Immature natural killer cell (primary cell): ENCODE measurements around the gene STYXL1. TPM values are rescaled to one million over a fixed set of nuclear protein-coding genes. Genes with fewer than 3 reads are reported as not detected.
"Not testable (repeated sequence)": the region's sequence is repeated elsewhere in the genome, so short reads cannot be mapped to it uniquely, and the experiment has no call there.

Experiments used
- DNase-seq, 3 donors: peaks; one replicate each; pipeline ENCODE4 v3.0.0; 2022; ENCODE audit warnings: mixed read lengths in 1 of 3
- H3K27ac Mint-ChIP-seq, 6 donors: one replicate each; pipeline ENCODE4 v1.8.0; 2020; ENCODE audit warnings: mixed read lengths in 6 of 6, mild to moderate bottlenecking in 5 of 6, inconsistent platforms in 4 of 6, moderate library complexity in 3 of 6
- H3K27me3 Mint-ChIP-seq, 3 donors: one replicate each; pipeline ENCODE4 v1.8.0; 2020 to 2021; ENCODE audit warnings: low read depth in 3 of 3, mild to moderate bottlenecking in 3 of 3, mixed read lengths in 3 of 3, moderate library complexity in 3 of 3, inconsistent platforms in 1 of 3
- H3K36me3 Mint-ChIP-seq, 3 donors: one replicate each; pipeline ENCODE4 v1.8.0; 2020; ENCODE audit warnings: mixed read lengths in 3 of 3, inconsistent platforms in 2 of 3, mild to moderate bottlenecking in 2 of 3
- H3K4me1 Mint-ChIP-seq, 2 donors: one replicate each; pipeline ENCODE4 v1.8.0; 2020; ENCODE audit warnings: inconsistent platforms in 2 of 2, mild to moderate bottlenecking in 2 of 2, mixed read lengths in 2 of 2, moderate library complexity in 1 of 2
- H3K4me3 Mint-ChIP-seq, 5 donors: one replicate each; pipeline ENCODE4 v1.8.0; 2020; ENCODE audit warnings: mild to moderate bottlenecking in 5 of 5, mixed read lengths in 5 of 5, inconsistent platforms in 3 of 5, moderate library complexity in 3 of 5
- H3K9me3 Mint-ChIP-seq, 6 donors: one replicate each; pipeline ENCODE4 v1.8.0; 2020; ENCODE audit warnings: mild to moderate bottlenecking in 6 of 6, mixed read lengths in 6 of 6, inconsistent platforms in 4 of 6, moderate library complexity in 3 of 6
- polyA plus RNA-seq, 3 donors: library from polyadenylated mRNA; unstranded; fragments of 300-500 nt; fragmentation: Illumina TruSeq; gene quantifications; one replicate each; pipeline ENCODE4 v1.2.3, GENCODE V29; 2021

STYXL1 gene
- polyA plus RNA-seq, 3 donors from 2014 or later = 77.7 to 102 (median 79.5) TPM

GRCh38 chr7:76037310-76037709 is 10.5 kb downstream of the STYXL1 start:
- peaks cover 0 to 3% (median 0%) of the 10 kb centered on the region in 3 donors for H3K36me3 Mint-ChIP-seq
- no peak overlapping the region for H3K4me3 Mint-ChIP-seq
- H3K4me1 Mint-ChIP-seq = peaks cover 5% of the 10 kb centered on the region in 2 donors
- no peaks in the 10 kb centered on the region for H3K9me3 Mint-ChIP-seq
- H3K27me3 Mint-ChIP-seq = peaks cover 0 to 2% (median 2%) of the 10 kb centered on the region in 3 donors
- DNase-seq = no peak
- no peak overlapping the region for H3K27ac Mint-ChIP-seq

GRCh38 chr7:76031964-76032363 is 15.8 kb downstream of the STYXL1 start:
- no peak for DNase-seq
- H3K9me3 Mint-ChIP-seq = no peaks in the 10 kb centered on the region
- H3K27me3 Mint-ChIP-seq = no peaks in the 10 kb centered on the region
- no peak overlapping the region for H3K4me3 Mint-ChIP-seq
- peaks cover 1 to 5% of the 10 kb centered on the region in 2 donors for H3K4me1 Mint-ChIP-seq
- H3K27ac Mint-ChIP-seq = no peak overlapping the region
- H3K36me3 Mint-ChIP-seq = peaks cover 3 to 9% (median 4%) of the 10 kb centered on the region in 3 donors

GRCh38 chr7:76029682-76030081 is 18.1 kb downstream of the STYXL1 start:
- H3K4me1 Mint-ChIP-seq, H3K27me3 Mint-ChIP-seq, DNase-seq, H3K27ac Mint-ChIP-seq, H3K4me3 Mint-ChIP-seq, H3K9me3 Mint-ChIP-seq: not testable (repeated sequence)
- peaks cover 3 to 14% (median 8%) of the 10 kb centered on the region in 3 donors for H3K36me3 Mint-ChIP-seq

DNA sequence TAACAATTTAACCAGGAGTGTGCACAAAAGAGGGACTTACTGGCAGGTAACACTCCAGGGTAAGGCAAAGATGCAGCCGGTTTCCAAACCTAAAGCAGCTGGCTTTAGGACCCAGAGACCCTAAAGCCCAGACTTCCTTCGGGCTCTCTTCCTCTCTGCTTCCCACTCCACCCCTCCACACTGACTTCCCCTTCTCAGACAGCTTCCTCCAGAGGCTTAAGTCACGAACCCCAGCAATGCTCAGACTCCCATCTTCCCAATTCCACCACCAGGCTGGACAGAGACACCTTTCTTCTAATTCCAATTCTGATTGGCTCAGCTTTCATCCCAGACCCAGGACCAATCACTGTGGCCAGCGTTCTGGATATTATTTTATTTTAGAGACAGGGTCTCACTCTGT is 24.8 kb downstream of the STYXL1 start:
- no peak overlapping the region for H3K4me3 Mint-ChIP-seq
- H3K4me1 Mint-ChIP-seq = peaks cover 7 to 10% of the 10 kb centered on the region in 2 donors
- no peaks in the 10 kb centered on the region for H3K27me3 Mint-ChIP-seq
- H3K36me3 Mint-ChIP-seq = peaks cover 13 to 31% (median 17%) of the 10 kb centered on the region in 3 donors
- no peaks in the 10 kb centered on the region for H3K9me3 Mint-ChIP-seq
- peak overlapping the region in 2 of 6 donors; percentile 38 to 72 for H3K27ac Mint-ChIP-seq
- DNase-seq = no peak

DNA sequence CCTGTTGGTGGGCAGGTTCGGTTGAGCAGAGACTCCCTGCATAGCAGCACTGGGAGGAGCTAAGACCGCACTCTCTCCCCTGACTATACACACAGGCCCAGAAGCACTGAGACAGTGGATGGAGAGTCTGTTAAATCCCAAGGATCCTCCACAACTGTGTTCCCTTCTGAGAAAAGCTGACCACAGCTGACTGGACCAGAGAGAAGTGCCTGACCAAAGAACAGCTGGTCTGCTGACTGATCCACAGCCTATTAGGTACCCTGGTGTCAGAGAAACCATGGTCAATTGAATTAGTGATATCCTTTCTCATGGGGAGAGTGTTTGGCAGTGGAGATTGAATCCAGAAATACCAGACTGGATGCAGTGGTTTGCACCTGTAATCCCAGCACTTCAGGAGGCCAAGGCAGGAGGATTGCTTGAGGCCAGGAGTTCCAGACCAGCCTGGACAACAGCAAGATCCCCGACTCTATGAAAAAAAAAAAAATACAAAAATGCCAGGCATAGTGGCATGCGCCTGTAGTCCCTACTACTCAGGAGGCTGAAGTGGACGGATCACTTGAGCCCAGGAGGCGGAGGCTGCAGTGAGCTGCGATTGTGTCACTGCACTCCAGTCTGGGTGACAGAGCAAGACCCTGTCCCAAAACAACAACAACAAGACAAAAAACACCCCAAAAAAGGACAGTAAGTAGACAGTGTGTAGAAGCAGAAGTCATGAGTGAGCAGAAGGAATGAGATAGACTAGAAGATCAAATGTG is 25.6 kb downstream of the STYXL1 start:
- Mint-ChIP-seq H3K4me1 (peaks cover 7 to 10% of the 10 kb centered on the region in 2 donors), H3K27me3 (no peaks in the 10 kb centered on the region), H3K27ac (no peak overlapping the region), H3K9me3 (no peaks in the 10 kb centered on the region), H3K4me3 (no peak overlapping the region), H3K36me3 (peaks cover 15 to 35% (median 18%) of the 10 kb centered on the region in 3 donors)
- DNase-seq = no peak

GRCh38 chr7:76020031-76020714 is 27.6 kb downstream of the STYXL1 start:
- Mint-ChIP-seq H3K36me3 (peaks cover 14 to 42% (median 15%) of the 10 kb centered on the region in 3 donors), H3K4me3 (peak overlapping the region in 1 of 5 donors; percentile 23), H3K27ac (peak overlapping the region in 1 of 6 donors; percentile 30), H3K9me3 (no peaks in the 10 kb centered on the region), H3K4me1 (peaks cover 7 to 10% of the 10 kb centered on the region in 2 donors), H3K27me3 (no peaks in the 10 kb centered on the region)
- DNase-seq = peak; percentile 60 to 66 (median 64)

DNA sequence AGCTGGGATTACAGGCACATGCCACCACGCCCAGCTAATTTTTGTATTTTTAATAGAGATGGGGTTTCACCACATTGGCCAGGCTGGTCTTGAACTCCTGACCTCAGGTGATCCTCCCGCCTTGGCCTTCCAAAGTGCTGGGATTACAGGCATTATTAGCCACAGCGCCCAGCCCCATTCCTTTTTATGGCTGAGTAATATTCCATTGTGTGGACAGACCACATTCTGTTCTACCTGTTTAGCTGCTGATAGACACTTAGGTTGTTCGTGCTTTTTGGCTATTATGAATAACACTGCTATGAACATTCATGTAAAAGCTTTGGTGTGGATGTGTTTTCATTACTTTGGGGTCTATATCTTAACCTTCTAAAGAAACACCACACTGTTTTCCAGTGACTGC is 29.3 kb downstream of the STYXL1 start:
- not testable (repeated sequence) for H3K4me3 Mint-ChIP-seq, DNase-seq, H3K9me3 Mint-ChIP-seq, H3K27me3 Mint-ChIP-seq, H3K27ac Mint-ChIP-seq
- Mint-ChIP-seq H3K4me1 (peaks cover 7 to 10% of the 10 kb centered on the region in 2 donors), H3K36me3 (peaks cover 16 to 43% (median 16%) of the 10 kb centered on the region in 3 donors)

DNA sequence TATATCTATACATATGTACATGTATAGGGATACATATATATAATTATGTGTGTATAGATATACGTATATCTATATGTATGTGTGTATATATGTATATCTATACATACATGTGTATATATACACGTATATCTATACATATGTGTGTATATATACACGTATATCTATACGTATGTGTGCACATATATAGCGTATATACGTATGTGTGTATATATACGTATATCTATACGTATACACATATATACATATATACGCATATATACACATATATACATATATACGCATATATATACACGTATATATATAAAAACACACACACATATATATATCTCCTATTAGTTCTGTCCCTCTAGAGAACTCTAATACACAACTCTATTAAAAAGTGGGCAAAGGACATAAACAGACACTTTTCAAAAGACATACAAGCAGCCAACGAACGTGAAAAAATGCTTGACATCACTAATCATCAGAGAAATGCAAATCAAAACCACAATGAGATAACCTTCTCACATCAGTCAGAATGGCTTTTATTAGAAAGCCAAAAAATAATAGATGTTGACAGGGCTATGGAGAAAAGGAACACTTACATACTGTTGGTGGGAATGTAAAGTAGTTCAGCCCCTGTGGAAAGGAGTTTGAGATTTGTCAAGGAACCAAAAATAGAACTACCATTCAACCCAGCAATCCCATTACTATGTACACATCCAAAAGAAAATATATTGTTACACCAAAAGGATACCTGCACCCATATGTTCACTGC is 31.4 kb downstream of the STYXL1 start:
- peaks cover 11 to 48% (median 18%) of the 10 kb centered on the region in 3 donors for H3K36me3 Mint-ChIP-seq
- no peak for DNase-seq
- H3K4me1 Mint-ChIP-seq = peaks cover 7 to 8% of the 10 kb centered on the region in 2 donors
- no peaks in the 10 kb centered on the region for H3K27me3 Mint-ChIP-seq
- no peak overlapping the region for H3K27ac Mint-ChIP-seq
- H3K9me3 Mint-ChIP-seq = no peaks in the 10 kb centered on the region
- H3K4me3 Mint-ChIP-seq = no peak overlapping the region

DNA sequence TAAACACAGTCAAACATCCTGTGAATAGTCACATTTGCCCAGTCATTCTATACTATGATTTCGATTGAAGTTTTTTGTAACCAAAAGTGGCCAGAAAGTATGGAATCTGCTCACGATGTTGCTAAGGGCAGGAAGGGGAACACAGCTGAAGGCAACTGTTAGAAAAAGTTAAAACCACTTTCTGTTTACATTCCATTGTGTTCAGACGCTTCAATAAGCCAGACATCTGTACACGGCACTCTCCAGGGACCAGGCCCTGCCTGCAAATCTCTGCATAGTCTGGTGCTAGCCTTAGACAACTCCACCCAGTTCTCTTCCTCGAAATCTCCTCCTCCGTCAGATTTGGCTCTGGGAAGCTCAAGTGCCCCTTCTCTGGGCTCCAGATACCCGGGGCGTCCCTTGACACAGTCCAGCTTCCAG is 36.3 kb downstream of the STYXL1 start:
- H3K36me3 Mint-ChIP-seq = peaks cover 9 to 29% (median 14%) of the 10 kb centered on the region in 3 donors
- peak overlapping the region in 1 of 6 donors; percentile 72 for H3K27ac Mint-ChIP-seq
- no peak overlapping the region for H3K4me3 Mint-ChIP-seq

DNA sequence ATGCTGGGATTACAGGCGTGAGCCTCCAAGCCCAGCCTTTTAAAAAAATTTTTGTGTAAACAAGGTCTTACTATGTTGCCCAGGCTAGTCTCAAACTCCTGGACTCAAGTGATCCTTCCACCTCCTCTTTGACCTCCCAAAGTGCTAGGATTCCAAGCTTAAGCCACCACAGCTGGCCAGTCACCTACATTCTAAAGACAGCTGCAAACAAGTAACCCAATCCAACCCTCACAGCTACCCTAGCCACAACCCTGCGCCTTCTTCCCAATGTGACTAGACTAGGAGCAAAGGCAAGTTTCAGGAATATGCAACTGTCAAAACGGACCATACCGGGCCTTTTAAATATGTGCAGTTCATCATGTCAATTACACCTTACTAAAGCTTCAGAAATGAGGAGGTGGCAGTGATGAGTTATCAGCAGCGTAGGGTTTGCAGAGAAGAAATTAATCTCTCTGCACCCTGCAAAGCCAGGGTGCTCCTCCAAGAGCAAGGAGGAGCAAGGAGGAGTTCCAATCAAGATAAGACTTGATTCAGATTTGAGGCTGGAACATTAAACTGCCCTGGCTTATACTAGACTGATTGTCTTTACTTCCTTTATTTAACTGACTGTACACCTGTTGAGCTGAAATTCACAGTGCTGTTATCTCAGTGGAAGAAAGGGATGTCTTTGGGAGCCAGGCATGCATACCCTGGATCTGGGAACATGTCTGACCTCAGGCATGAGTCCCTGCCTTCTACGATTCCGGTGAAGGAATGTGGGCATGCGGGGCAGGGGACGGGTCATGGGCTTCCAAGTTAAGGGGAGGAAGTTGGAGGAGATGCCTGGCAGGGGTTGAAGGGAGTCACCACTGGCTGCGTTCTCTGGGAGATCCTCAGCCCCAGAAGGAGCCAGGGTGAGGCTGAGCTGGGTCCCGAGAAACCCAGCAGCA is 37.9 kb downstream of the STYXL1 start:
- peak overlapping the region; percentile 29 to 86 (median 76) for H3K4me3 Mint-ChIP-seq
- H3K9me3 Mint-ChIP-seq = no peaks in the 10 kb centered on the region
- H3K4me1 Mint-ChIP-seq = peaks cover 22 to 33% of the 10 kb centered on the region in 2 donors
- H3K27ac Mint-ChIP-seq = peak overlapping the region in 5 of 6 donors; percentile 61 to 87 (median 78)
- H3K27me3 Mint-ChIP-seq = peaks cover 3 to 7% (median 7%) of the 10 kb centered on the region in 3 donors
- peaks cover 14 to 28% (median 19%) of the 10 kb centered on the region in 3 donors for H3K36me3 Mint-ChIP-seq
- DNase-seq = no peak

More for the DNA sequence above, 36.3 kb downstream of the STYXL1 start:
- H3K9me3 Mint-ChIP-seq = no peaks in the 10 kb centered on the region
- peaks cover 3 to 7% (median 7%) of the 10 kb centered on the region in 3 donors for H3K27me3 Mint-ChIP-seq
- no peak for DNase-seq
- H3K4me1 Mint-ChIP-seq = peaks cover 22 to 33% of the 10 kb centered on the region in 2 donors

GRCh38 chr7:76008156-76008687 is 39.6 kb downstream of the STYXL1 start:
- peak overlapping the region; percentile 29 to 86 (median 76) for H3K4me3 Mint-ChIP-seq
- peak; percentile 27 to 41 (median 30) for DNase-seq

GRCh38 chr7:76005004-76005403 is 42.8 kb downstream of the STYXL1 start:
- DNase-seq, H3K9me3 Mint-ChIP-seq, H3K4me3 Mint-ChIP-seq, H3K27ac Mint-ChIP-seq, H3K27me3 Mint-ChIP-seq: not testable (repeated sequence)
- Mint-ChIP-seq H3K4me1 (peaks cover 20 to 22% of the 10 kb centered on the region in 2 donors), H3K36me3 (peaks cover 12 to 17% (median 13%) of the 10 kb centered on the region in 3 donors)

More at GRCh38 chr7:76008156-76008687, 39.6 kb downstream of the STYXL1 start:
- no peaks in the 10 kb centered on the region for H3K9me3 Mint-ChIP-seq
- H3K36me3 Mint-ChIP-seq = peaks cover 14 to 28% (median 18%) of the 10 kb centered on the region in 3 donors
- H3K27me3 Mint-ChIP-seq = peaks cover 3 to 7% (median 7%) of the 10 kb centered on the region in 3 donors
- peaks cover 22 to 33% of the 10 kb centered on the region in 2 donors for H3K4me1 Mint-ChIP-seq
- peak overlapping the region; percentile 37 to 87 (median 80) for H3K27ac Mint-ChIP-seq
